CD4-positive, alpha-beta memory T cell (primary cell): ENCODE data around the gene SUPT5H. TPM values are rescaled to one million over a fixed set of nuclear protein-coding genes. Genes with fewer than 3 reads are reported as not detected.

Source experiments
- CTCF ChIA-PET: fragments of 350-600 bp; sonication (Branson Sonifier 250); formaldehyde crosslinking; loops from one replicate; lab custom pipeline; 2021; ENCODE audit warnings: inconsistent platforms; ENCODE audit not compliant: partially characterized antibody; lab: Charles Lee
- POLR2A ChIA-PET: fragments of 350-600 bp; sonication (Branson Sonifier 250); formaldehyde crosslinking; loops from one replicate; lab custom pipeline; 2021; ENCODE audit not compliant: partially characterized antibody; lab: Charles Lee
- DNase-seq, 5 donors: peaks; one replicate each; pipeline versions ENCODE4 v3.0.0 to v3.0.0-alpha.2; 2020 to 2022; ENCODE audit warnings: mixed read lengths in 1 of 5
- H3K27ac ChIP-seq: one replicate; pipeline ENCODE4 v1.7.0; 2013; ENCODE audit warnings: low read depth, low read length
- H3K27me3 ChIP-seq: 2 replicates; pipeline ENCODE4 v1.7.0; 2013; ENCODE audit warnings: mild to moderate bottlenecking, low read length, moderate library complexity; ENCODE audit not compliant: insufficient read depth
- H3K36me3 ChIP-seq: 2 replicates; pipeline ENCODE4 v1.7.0; 2013; ENCODE audit warnings: mild to moderate bottlenecking, low read length, moderate library complexity; ENCODE audit not compliant: insufficient read depth
- H3K4me1 ChIP-seq: 2 replicates; pipeline ENCODE4 v1.7.0; 2013; ENCODE audit warnings: mild to moderate bottlenecking, low read length, moderate library complexity; ENCODE audit not compliant: insufficient read depth
- H3K4me3 ChIP-seq, 2 donors: one replicate each; pipeline ENCODE4 v1.7.0; 2013; ENCODE audit warnings: low read length in 2 of 2, mild to moderate bottlenecking in 1 of 2
- H3K9me3 ChIP-seq, 2 donors: one replicate each; pipeline ENCODE4 v1.7.0; 2013; ENCODE audit warnings: low read length in 2 of 2, control low read depth in 1 of 2; ENCODE audit not compliant: control insufficient read depth in 1 of 2
- H3K27ac Mint-ChIP-seq, 7 donors: one replicate each; pipeline ENCODE4 v1.8.0; 2020 to 2021; ENCODE audit warnings: mixed read lengths in 7 of 7, mild to moderate bottlenecking in 6 of 7, inconsistent platforms in 3 of 7, moderate library complexity in 3 of 7
- H3K27me3 Mint-ChIP-seq, 2 donors: one replicate each; pipeline ENCODE4 v1.8.0; 2020 to 2021; ENCODE audit warnings: mixed read lengths in 2 of 2
- H3K36me3 Mint-ChIP-seq, 2 donors: one replicate each; pipeline ENCODE4 v1.8.0; 2020 to 2021; ENCODE audit warnings: mixed read lengths in 2 of 2, inconsistent platforms in 1 of 2, mild to moderate bottlenecking in 1 of 2
- H3K4me1 Mint-ChIP-seq, 4 donors: one replicate each; pipeline ENCODE4 v1.8.0; 2020 to 2021; ENCODE audit warnings: mixed read lengths in 4 of 4, mild to moderate bottlenecking in 1 of 4
- H3K4me3 Mint-ChIP-seq, 8 donors: one replicate each; pipeline ENCODE4 v1.8.0; 2020 to 2021; ENCODE audit warnings: mixed read lengths in 8 of 8, mild to moderate bottlenecking in 7 of 8, moderate library complexity in 6 of 8, inconsistent platforms in 3 of 8
- H3K9me3 Mint-ChIP-seq, 8 donors: one replicate each; pipeline ENCODE4 v1.8.0; 2020 to 2021; ENCODE audit warnings: mixed read lengths in 8 of 8, mild to moderate bottlenecking in 5 of 8, inconsistent platforms in 3 of 8, moderate library complexity in 1 of 8
- intact Hi-C: fragments of 100-400 bp; cut with micrococcal nuclease; formaldehyde crosslinking; loops from one replicate; pipeline ENCODE4 v1.15.1; 2023
- polyA plus RNA-seq, 2 donors: library from polyadenylated mRNA; unstranded; fragments of 300-500 nt; fragmentation: Illumina TruSeq; gene quantifications; one replicate each; pipeline ENCODE4 v1.2.3, GENCODE V29; 2021
- total RNA-seq, 2 experiments: library from RNA; stranded (reverse); gene quantifications; one replicate each; pipeline ENCODE4 v1.2.3, GENCODE V29; 2021

SUPT5H gene
- total and polyA plus RNA-seq, 4 experiments from 2014 or later, result 47.4 to 236 (median 173) TPM

DNA sequence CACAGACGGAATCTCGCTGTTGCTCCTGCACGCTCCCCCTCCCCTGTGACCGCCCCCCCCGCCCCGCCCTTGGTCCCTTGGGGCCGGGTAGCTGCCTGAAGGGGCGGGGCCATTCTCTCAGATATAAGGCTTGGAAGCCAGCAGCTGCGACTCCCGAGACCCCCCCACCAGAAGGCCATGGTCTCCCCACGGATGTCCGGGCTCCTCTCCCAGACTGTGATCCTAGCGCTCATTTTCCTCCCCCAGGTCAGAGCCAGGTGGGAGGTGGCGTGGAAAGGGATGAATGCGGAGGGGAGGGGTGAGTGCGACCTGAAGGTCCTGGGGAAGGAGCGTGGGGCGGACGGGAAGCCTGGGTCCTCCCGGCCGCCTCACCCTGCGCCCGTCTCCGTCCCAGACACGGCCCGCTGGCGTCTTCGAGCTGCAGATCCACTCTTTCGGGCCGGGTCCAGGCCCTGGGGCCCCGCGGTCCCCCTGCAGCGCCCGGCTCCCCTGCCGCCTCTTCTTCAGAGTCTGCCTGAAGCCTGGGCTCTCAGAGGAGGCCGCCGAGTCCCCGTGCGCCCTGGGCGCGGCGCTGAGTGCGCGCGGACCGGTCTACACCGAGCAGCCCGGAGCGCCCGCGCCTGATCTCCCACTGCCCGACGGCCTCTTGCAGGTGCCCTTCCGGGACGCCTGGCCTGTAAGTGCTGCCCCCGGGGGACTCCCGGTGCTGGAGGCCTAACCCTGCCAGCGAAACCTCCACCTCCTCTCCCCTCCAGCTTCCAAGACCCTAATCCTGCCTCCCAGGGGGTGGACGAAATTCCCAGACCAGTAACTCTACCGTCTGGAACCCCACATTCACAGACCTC lies 53.6 kb downstream of the SUPT5H start, which contains the start of gene DLL3:
TSS of gene DLL3 (plus strand) at position 150 of the 845 bp plus-strand sequence. CDS start at position 178, 28 bp downstream.
- Mint-ChIP-seq H3K27ac (peak within 1 kb of the TSS in 2 of 7 donors; percentile 2 to 80), H3K4me1 (peaks cover 15 to 40% (median 23%) of the 10 kb centered on the region in 4 donors), H3K27me3 (peaks cover 36 to 42% of the 10 kb centered on the region in 2 donors), H3K36me3 (no peaks in the 10 kb centered on the region), H3K4me3 (peak within 1 kb of the TSS; percentile 40 to 78 (median 66)), H3K9me3 (no peaks in the 10 kb centered on the region)
- peaks cover 29% of the 10 kb centered on the region for H3K27me3 ChIP-seq
- no peaks in the 10 kb centered on the region for H3K36me3 ChIP-seq
- CTCF ChIA-PET, result interaction anchor here (0.6 kb wide), 1 partner anchor 19 kb away, joined by 4 read pairs; no protein-coding TSS in a partner anchor
- intact Hi-C loops, result loop anchor here (1.0 to 5.0 kb wide), 2 partner anchors 33 to 173 kb away; partner anchors contain the start of gene EID2B
- peaks cover 28% of the 10 kb centered on the region for H3K4me1 ChIP-seq
- H3K9me3 ChIP-seq, result no peaks in the 10 kb centered on the region
- DNase-seq, result peak in 1 of 5 donors; percentile 47
- H3K27ac ChIP-seq, result no peak within 1 kb of the TSS
- H3K4me3 ChIP-seq, result peak within 1 kb of the TSS in 1 of 2 donors; percentile 22
- POLR2A ChIA-PET, result no interaction called here

DNA sequence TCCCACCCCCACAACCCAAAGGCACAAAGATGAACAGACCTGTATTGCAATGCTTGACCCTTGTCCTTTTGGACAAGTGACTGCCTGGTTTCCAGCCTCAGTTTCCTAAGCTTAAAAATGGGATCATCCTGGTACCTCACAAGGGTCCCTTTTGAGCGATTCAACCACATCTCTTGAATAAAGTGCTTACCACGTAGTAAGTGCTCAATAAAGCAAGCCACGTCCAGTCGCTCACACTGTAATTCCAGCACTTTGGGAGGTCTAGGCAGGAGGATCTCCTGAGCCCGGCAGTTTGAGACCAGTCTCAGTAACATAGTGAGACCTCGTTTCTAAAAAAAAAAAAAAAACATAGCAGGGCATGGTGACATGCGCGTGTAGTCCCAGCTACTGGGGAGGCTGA lies 54.5 kb downstream of the SUPT5H start:
- Mint-ChIP-seq H3K27ac (no peak overlapping the region), H3K27me3 (peaks cover 42 to 51% of the 10 kb centered on the region in 2 donors), H3K36me3 (no peaks in the 10 kb centered on the region), H3K4me3 (peak overlapping the region in 6 of 8 donors; percentile 23 to 78 (median 55)), H3K4me1 (peaks cover 15 to 49% (median 23%) of the 10 kb centered on the region in 4 donors), H3K9me3 (no peaks in the 10 kb centered on the region)
- H3K4me1 ChIP-seq, result peaks cover 28% of the 10 kb centered on the region
- ChIA-PET CTCF (interaction anchor here (1.1 kb wide), 1 partner anchor 14 kb away, joined by 3 read pairs; no protein-coding TSS in a partner anchor), POLR2A (no interaction called here)
- no peaks in the 10 kb centered on the region for H3K36me3 ChIP-seq
- no peak overlapping the region for H3K4me3 ChIP-seq
- peaks cover 29% of the 10 kb centered on the region for H3K27me3 ChIP-seq
- intact Hi-C loops, result loop anchor here (5.0 kb wide), 1 partner anchor 32 kb away; the partner anchor contains the start of gene EID2B
- no peak for DNase-seq
- no peaks in the 10 kb centered on the region for H3K9me3 ChIP-seq
- no peak overlapping the region for H3K27ac ChIP-seq

DNA sequence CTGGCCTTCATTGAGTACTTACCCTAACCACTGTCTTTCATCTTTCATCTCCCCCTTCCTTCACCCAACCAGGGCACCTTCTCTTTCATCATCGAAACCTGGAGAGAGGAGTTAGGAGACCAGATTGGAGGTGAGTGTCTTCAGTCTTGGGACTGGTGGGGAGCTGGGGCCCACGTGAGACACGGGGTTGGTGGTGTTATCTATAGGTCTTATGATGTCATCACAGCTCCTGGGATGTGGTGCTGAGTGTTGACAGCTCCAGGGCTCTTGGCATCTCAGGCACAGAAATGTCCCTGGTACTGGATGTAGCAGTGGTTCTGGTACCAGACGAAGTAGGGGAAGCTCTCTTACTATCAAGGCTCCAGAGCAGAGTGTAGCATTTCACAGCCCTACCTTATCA lies 55.2 kb downstream of the SUPT5H start:
- POLR2A ChIA-PET, result interaction anchor here (1.5 kb wide), 1 partner anchor 32 kb away, joined by 4 read pairs; the partner anchor contains the start of gene EID2B
- no peak for DNase-seq
- no peaks in the 10 kb centered on the region for H3K9me3 Mint-ChIP-seq
- H3K36me3 Mint-ChIP-seq, result no peaks in the 10 kb centered on the region
- CTCF ChIA-PET, result interaction anchor here (1.0 to 1.1 kb wide), 3 partner anchors 14 to 378 kb away, joined by 3 to 5 read pairs (median 3); no protein-coding TSS in a partner anchor
- Histone ChIP-seq H3K27me3 (peaks cover 29% of the 10 kb centered on the region), H3K27ac (no peak overlapping the region), H3K36me3 (no peaks in the 10 kb centered on the region), H3K4me3 (no peak overlapping the region), H3K4me1 (peaks cover 28% of the 10 kb centered on the region), H3K9me3 (no peaks in the 10 kb centered on the region)
- intact Hi-C loops, result no loop called here
- H3K4me3 Mint-ChIP-seq, result peak overlapping the region in 3 of 8 donors; percentile 25 to 75 (median 26)
- H3K27ac Mint-ChIP-seq, result no peak overlapping the region
- peaks cover 16 to 51% (median 23%) of the 10 kb centered on the region in 4 donors for H3K4me1 Mint-ChIP-seq
- peaks cover 42 to 53% of the 10 kb centered on the region in 2 donors for H3K27me3 Mint-ChIP-seq

DNA sequence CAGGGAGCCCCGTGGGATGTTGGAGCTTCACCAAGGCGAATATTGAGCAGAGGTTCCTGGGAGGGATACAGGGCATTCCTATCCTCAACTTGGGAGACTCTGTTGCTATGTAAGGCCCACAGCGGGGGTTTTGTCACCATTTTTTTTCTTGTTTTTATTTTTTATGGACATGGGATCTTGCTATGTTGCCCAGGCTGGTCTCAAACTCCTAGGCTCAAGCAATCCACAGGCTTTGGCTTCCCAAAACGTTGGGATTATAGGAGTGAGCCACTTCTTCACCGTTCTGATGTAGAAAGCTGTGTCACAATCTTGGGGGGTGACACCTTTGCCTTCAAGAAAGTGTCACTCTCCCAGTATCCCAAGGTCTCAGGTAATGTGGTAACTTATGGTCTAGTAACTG lies 56.0 kb downstream of the SUPT5H start:
- H3K27me3 ChIP-seq, result peaks cover 31% of the 10 kb centered on the region
- POLR2A ChIA-PET, result interaction anchor here (1.5 kb wide), 1 partner anchor 31 kb away, joined by 4 read pairs; the partner anchor contains the start of gene EID2B
- peaks cover 18 to 56% (median 25%) of the 10 kb centered on the region in 4 donors for H3K4me1 Mint-ChIP-seq

DNA sequence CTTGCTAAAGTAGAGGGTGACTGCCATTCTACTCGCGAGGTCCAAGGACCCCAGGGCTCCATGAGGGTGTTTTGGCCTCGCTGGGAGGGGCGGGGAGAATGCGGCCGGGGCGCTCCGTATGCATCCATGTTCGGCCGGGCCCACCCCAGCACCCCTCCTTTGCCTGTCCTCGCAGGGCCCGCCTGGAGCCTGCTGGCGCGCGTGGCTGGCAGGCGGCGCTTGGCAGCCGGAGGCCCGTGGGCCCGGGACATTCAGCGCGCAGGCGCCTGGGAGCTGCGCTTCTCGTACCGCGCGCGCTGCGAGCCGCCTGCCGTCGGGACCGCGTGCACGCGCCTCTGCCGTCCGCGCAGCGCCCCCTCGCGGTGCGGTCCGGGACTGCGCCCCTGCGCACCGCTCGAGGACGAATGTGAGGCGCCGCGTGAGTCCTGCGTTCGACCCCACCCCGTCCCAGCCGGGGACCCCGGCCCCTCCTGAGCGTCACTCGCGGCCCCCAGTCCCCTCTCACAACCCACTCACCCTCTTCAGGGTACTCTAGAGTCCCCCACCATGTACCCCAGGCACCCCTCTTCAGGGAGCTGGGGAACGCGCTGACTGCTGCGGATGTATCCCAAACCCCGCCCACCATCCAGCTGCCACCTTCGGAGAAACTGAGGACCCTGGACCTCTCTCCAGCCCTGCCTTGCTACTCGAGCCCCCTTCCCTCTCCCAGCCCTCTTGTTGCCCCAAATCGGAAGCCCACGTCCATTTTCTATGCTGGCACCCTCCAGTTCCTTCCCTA lies 57.4 kb downstream of the SUPT5H start:
- Histone ChIP-seq H3K27me3 (peaks cover 34% of the 10 kb centered on the region), H3K4me1 (peaks cover 36% of the 10 kb centered on the region), H3K9me3 (no peaks in the 10 kb centered on the region), H3K36me3 (no peaks in the 10 kb centered on the region), H3K4me3 (no peak overlapping the region), H3K27ac (no peak overlapping the region)
- peaks cover 0 to 1% (median 0%) of the 10 kb centered on the region in 8 donors for H3K9me3 Mint-ChIP-seq
- ChIA-PET POLR2A (interaction anchor here (0.6 to 1.7 kb wide), 8 partner anchors 30 to 91 kb away, joined by 3 to 6 read pairs (median 4); partner anchors contain the start of genes EID2, EID2B, RPS16 and SUPT5H), CTCF (interaction anchor here (0.6 to 1.7 kb wide), 10 partner anchors 8 to 105 kb away, joined by 3 to 19 read pairs (median 3); partner anchors contain the start of gene EID2B)
- intact Hi-C loops, result loop anchor here (1.0 kb wide), 1 partner anchor 63 kb away; no protein-coding TSS in a partner anchor
- H3K4me3 Mint-ChIP-seq, result peak overlapping the region in 4 of 8 donors; percentile 9 to 61 (median 40)
- H3K4me1 Mint-ChIP-seq, result peaks cover 24 to 65% (median 33%) of the 10 kb centered on the region in 4 donors
- H3K36me3 Mint-ChIP-seq, result no peaks in the 10 kb centered on the region
- peaks cover 45 to 59% of the 10 kb centered on the region in 2 donors for H3K27me3 Mint-ChIP-seq
- H3K27ac Mint-ChIP-seq, result peak overlapping the region in 2 of 7 donors; percentile 36 to 71
- DNase-seq, result peak; percentile 72 to 82 (median 81)

More for the DNA sequence above, 56.0 kb downstream of the SUPT5H start:
- Mint-ChIP-seq H3K27ac (peak overlapping the region in 2 of 7 donors; percentile 24 to 59), H3K36me3 (no peaks in the 10 kb centered on the region), H3K4me3 (no peak overlapping the region), H3K9me3 (no peaks in the 10 kb centered on the region), H3K27me3 (peaks cover 42 to 55% of the 10 kb centered on the region in 2 donors)
- no peak overlapping the region for H3K27ac ChIP-seq
- peaks cover 29% of the 10 kb centered on the region for H3K4me1 ChIP-seq
- CTCF ChIA-PET, result interaction anchor here (1.0 kb wide), 2 partner anchors 61 to 379 kb away, joined by 3 to 5 read pairs; no protein-coding TSS in a partner anchor
- no peaks in the 10 kb centered on the region for H3K9me3 ChIP-seq
- H3K4me3 ChIP-seq, result no peak overlapping the region
- H3K36me3 ChIP-seq, result no peaks in the 10 kb centered on the region
- DNase-seq, result no peak
- intact Hi-C loops, result no loop called here

DNA sequence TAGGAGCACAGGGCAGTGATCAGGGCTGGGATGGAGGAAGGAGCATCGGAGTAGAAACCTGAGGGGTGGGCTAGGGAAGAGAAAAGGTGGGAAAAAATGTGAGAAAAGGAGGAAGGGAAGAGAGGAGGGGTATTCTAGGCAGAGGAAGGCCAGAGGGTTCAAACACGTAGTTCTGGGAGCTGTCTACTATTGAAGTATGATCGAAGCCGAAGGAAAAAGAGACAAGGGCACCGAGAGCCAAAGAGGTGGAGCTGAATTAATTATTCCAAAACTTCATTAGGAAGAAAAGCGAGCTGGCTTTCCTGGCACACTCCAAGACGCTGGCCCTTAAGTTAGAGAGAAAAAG lies 61.2 kb downstream of the SUPT5H start:
- Histone ChIP-seq H3K27me3 (peaks cover 12% of the 10 kb centered on the region), H3K27ac (no peak overlapping the region), H3K4me1 (peaks cover 19% of the 10 kb centered on the region), H3K9me3 (no peaks in the 10 kb centered on the region), H3K36me3 (no peaks in the 10 kb centered on the region), H3K4me3 (no peak overlapping the region)
- Mint-ChIP-seq H3K9me3 (peaks cover 0 to 2% (median 0%) of the 10 kb centered on the region in 8 donors), H3K4me3 (peak overlapping the region; percentile 9 to 81 (median 70)), H3K36me3 (no peaks in the 10 kb centered on the region), H3K27ac (peak overlapping the region in 1 of 7 donors; percentile 67), H3K4me1 (peaks cover 9 to 40% (median 21%) of the 10 kb centered on the region in 4 donors), H3K27me3 (peaks cover 27 to 46% of the 10 kb centered on the region in 2 donors)
- ChIA-PET CTCF (interaction anchor here (2.1 to 2.5 kb wide), 2 partner anchors 26 to 67 kb away, joined by 7 to 12 read pairs; partner anchors contain the start of gene EID2B), POLR2A (no interaction called here)
- intact Hi-C loops, result no loop called here
- DNase-seq, result no peak
